GM12891 (cell line): ENCODE measurements around the gene ZNF253.

ENCODE experiments used
- POLR2A ChIP-seq: IDR thresholded peaks from 2 replicates; pipeline ENCODE4 v1.6.1; 2011; ENCODE audit warnings: low read depth, low read length, control low read depth
- POLR2AphosphoS5 ChIP-seq: IDR thresholded peaks from 2 replicates; pipeline ENCODE4 v1.6.1; 2011; ENCODE audit warnings: low read depth, low read length, control low read depth
- TAF1 ChIP-seq: IDR thresholded peaks from 2 replicates; pipeline ENCODE4 v1.6.1; 2011; ENCODE audit warnings: low read depth, low read length, control low read depth

DNA sequence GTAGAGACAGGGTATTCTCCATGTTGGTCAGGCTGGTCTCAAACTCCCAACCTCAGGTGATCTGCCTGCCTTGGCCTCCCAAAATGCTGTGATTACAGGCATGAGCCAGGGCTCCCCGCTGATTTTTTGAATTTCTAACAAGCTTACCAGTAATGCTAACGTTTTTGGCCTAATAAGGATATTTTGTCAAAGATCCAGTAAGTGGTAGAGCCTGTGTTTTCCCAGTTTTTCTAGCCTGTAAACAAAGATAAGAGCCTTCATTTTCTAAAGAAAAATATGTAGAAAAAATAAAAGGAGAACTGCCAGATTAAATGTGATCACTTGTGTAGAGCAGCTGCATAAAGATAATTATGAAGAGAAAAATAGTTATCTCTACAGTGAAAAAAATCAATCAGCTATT is 72.8 kb downstream of the ZNF253 start:
- TF ChIP-seq TAF1 (no peak), POLR2A (no peak), POLR2AphosphoS5 (no peak)
